Neuronal stem cell (in vitro differentiated cells): ENCODE measurements around the gene CD200R1L.

ENCODE experiments used
- DNase-seq: peaks from one replicate; pipeline ENCODE4 v3.0.0-alpha.2; 2013; ENCODE audit warnings: low spot score
- H2AFZ ChIP-seq: one replicate; pipeline ENCODE4 v1.6.1; 2013; ENCODE audit warnings: mild to moderate bottlenecking, low read length, inconsistent platforms
- H2AK5ac ChIP-seq: 2 replicates; pipeline ENCODE4 v1.6.1; 2013; ENCODE audit warnings: low read depth, mild to moderate bottlenecking, inconsistent platforms, low read length, moderate library complexity, mixed read lengths
- H2BK120ac ChIP-seq: 2 replicates; pipeline ENCODE4 v1.6.1; 2013; ENCODE audit warnings: low read depth, mild to moderate bottlenecking, inconsistent platforms, low read length, moderate library complexity, mixed read lengths
- H2BK12ac ChIP-seq: one replicate; pipeline ENCODE4 v1.6.1; 2013; ENCODE audit warnings: low read length, inconsistent platforms
- H2BK15ac ChIP-seq: 2 replicates; pipeline ENCODE4 v1.6.1; 2013; ENCODE audit warnings: mild to moderate bottlenecking, low read length, inconsistent platforms, mixed read lengths
- H2BK5ac ChIP-seq: one replicate; pipeline ENCODE4 v1.6.1; 2013; ENCODE audit warnings: inconsistent platforms, mild to moderate bottlenecking, low read length, moderate library complexity
- H3K14ac ChIP-seq: one replicate; pipeline ENCODE4 v1.6.1; 2013; ENCODE audit warnings: low read length, inconsistent platforms
- H3K18ac ChIP-seq: 2 replicates; pipeline ENCODE4 v1.6.1; 2013; ENCODE audit warnings: low read length, inconsistent platforms
- H3K23ac ChIP-seq: 2 replicates; pipeline ENCODE4 v1.6.1; 2013; ENCODE audit warnings: low read depth, mild to moderate bottlenecking, mixed read lengths, low read length, inconsistent platforms; ENCODE audit not compliant: poor library complexity
- H3K27ac ChIP-seq: replicated peaks from 3 replicates; pipeline ENCODE4 v1.5.1; 2013; ENCODE audit warnings: low read length, inconsistent platforms
- H3K27me3 ChIP-seq, 3 experiments: 2 replicates each; pipeline ENCODE4 v1.6.1; 2013; ENCODE audit warnings: low read length in 3 of 3, mild to moderate bottlenecking in 2 of 3, inconsistent platforms in 1 of 3, low read depth in 1 of 3, mixed read lengths in 1 of 3, moderate library complexity in 1 of 3; ENCODE audit not compliant: control insufficient read depth in 3 of 3, insufficient read depth in 3 of 3
- H3K36me3 ChIP-seq, 2 donors: replicated peaks in 1 of 2; 2 replicates each; pipeline ENCODE4 v1.6.1; 2013; ENCODE audit warnings: low read length in 2 of 2; ENCODE audit not compliant: control insufficient read depth in 2 of 2, insufficient read depth in 2 of 2
- H3K4ac ChIP-seq: 2 replicates; pipeline ENCODE4 v1.6.1; 2013; ENCODE audit warnings: inconsistent platforms, mild to moderate bottlenecking, low read length, moderate library complexity
- H3K4me1 ChIP-seq, 2 donors: 1 replicate in 1 of 2; 2 replicates in 1 of 2; pipeline ENCODE4 v1.6.1; 2013; ENCODE audit warnings: low read length in 2 of 2, low read depth in 1 of 2; ENCODE audit not compliant: control insufficient read depth in 2 of 2, insufficient read depth in 1 of 2
- H3K4me2 ChIP-seq: one replicate; pipeline ENCODE4 v1.6.1; 2013; ENCODE audit warnings: mild to moderate bottlenecking, low read length, inconsistent platforms; ENCODE audit not compliant: insufficient read depth, poor library complexity, severe bottlenecking
- H3K4me3 ChIP-seq, 2 donors: 2 replicates each; pipeline ENCODE4 v1.5.1; 2013; ENCODE audit warnings: low read length in 2 of 2, mild to moderate bottlenecking in 2 of 2, inconsistent platforms in 1 of 2, moderate library complexity in 1 of 2
- H3K79me1 ChIP-seq: one replicate; pipeline ENCODE4 v1.6.1; 2013; ENCODE audit warnings: low read depth, mild to moderate bottlenecking, inconsistent platforms, low read length, moderate library complexity
- H3K9ac ChIP-seq: one replicate; pipeline ENCODE4 v1.6.1; 2013; ENCODE audit warnings: mild to moderate bottlenecking, low read depth, low read length, inconsistent platforms; ENCODE audit not compliant: poor library complexity
- H3K9me3 ChIP-seq, 2 donors: replicated peaks in 1 of 2; 2 replicates each; pipeline versions ENCODE3 to v1.6.1; 2013; ENCODE audit warnings: low read length in 2 of 2, mild to moderate bottlenecking in 2 of 2, inconsistent platforms in 1 of 2, low read depth in 1 of 2, mixed read lengths in 1 of 2, moderate library complexity in 1 of 2; ENCODE audit not compliant: control insufficient read depth in 2 of 2, insufficient read depth in 1 of 2
- H4K8ac ChIP-seq: one replicate; pipeline ENCODE4 v1.6.1; 2013; ENCODE audit warnings: low read depth, mild to moderate bottlenecking, inconsistent platforms, low read length, moderate library complexity
- H4K91ac ChIP-seq: one replicate; pipeline ENCODE4 v1.6.1; 2013; ENCODE audit warnings: low read length, low read depth, mild to moderate bottlenecking, inconsistent platforms; ENCODE audit not compliant: poor library complexity
- WGBS, 2 donors: extraction: QIAGEN DNeasy Blood & Tissue Kit; methylation state at CpG; one replicate each; pipeline ENCODE4 v1.1.7; 2013; ENCODE audit warnings: missing lambda C conversion rate in 2 of 2, mixed read lengths in 1 of 2; ENCODE audit not compliant: insufficient read length in 2 of 2, insufficient replicate concordance in 1 of 2; ENCODE audit errors: extremely low coverage in 2 of 2; 5-methylcytosine and 5-hydroxymethylcytosine counted together

CD200R1L gene

DNA sequence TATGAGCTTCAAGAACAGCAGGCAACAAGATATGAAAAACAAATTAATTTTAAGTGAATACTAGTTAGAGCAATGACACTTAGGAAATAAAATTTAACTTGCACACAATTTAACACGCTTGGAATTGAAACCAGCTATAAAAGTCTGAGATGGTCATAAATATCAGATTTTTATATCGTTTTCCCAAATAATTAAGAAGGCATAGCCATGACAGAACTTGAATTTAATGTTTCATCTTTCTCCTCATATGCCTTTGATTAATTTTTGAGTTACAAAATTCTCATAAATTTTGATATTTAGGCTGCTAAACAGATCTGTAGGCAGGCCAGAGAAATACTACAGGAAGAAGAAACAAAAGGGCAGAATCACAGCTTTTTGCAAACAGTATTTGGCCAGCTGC is 38.5 kb downstream of the CD200R1L start:
- Histone ChIP-seq H2AK5ac (no peak overlapping the region), H3K14ac (no peak overlapping the region), H3K79me1 (no peaks in the 10 kb centered on the region), H3K27me3 (no peaks in the 10 kb centered on the region), H3K18ac (no peak overlapping the region), H2BK12ac (no peak overlapping the region), H3K4me3 (no peak overlapping the region), H3K36me3 (no peaks in the 10 kb centered on the region), H3K4me1 (no peaks in the 10 kb centered on the region), H3K23ac (no peak overlapping the region), H2AFZ (no peak overlapping the region), H3K4ac (no peak overlapping the region), H4K8ac (no peak overlapping the region), H3K9ac (no peak overlapping the region), H4K91ac (no peak overlapping the region), H2BK120ac (no peak overlapping the region), H3K9me3 (no peaks in the 10 kb centered on the region), H3K4me2 (no peak overlapping the region), H2BK15ac (no peak overlapping the region), H3K27ac (no peak overlapping the region), H2BK5ac (no peak overlapping the region)
- DNase-seq = no peak
- WGBS, 2 donors = no CpG with 5 or more reads among the region's 2 CpGs

- Histone ChIP-seq H3K14ac (no peak overlapping the region), H2AFZ (no peak overlapping the region), H3K9ac (no peak overlapping the region), H3K36me3 (no peaks in the 10 kb centered on the region), H2BK120ac (no peak overlapping the region), H3K4me3 (no peak overlapping the region), H3K27ac (no peak overlapping the region), H3K18ac (no peak overlapping the region), H4K8ac (no peak overlapping the region), H3K4me1 (no peaks in the 10 kb centered on the region), H3K4ac (no peak overlapping the region), H3K4me2 (no peak overlapping the region), H3K27me3 (no peaks in the 10 kb centered on the region), H3K23ac (no peak overlapping the region), H2BK5ac (no peak overlapping the region), H3K79me1 (no peaks in the 10 kb centered on the region), H2BK12ac (no peak overlapping the region), H4K91ac (no peak overlapping the region), H3K9me3 (no peaks in the 10 kb centered on the region), H2BK15ac (no peak overlapping the region), H2AK5ac (no peak overlapping the region)
- no CpG with 5 or more reads among the region's 4 CpGs for WGBS, 2 donors
- DNase-seq = no peak
Observed at GRCh38 chr3:112807685-112808084, 39.0 kb downstream of the CD200R1L start.

GRCh38 chr3:112806903-112807302 is 39.8 kb downstream of the CD200R1L start:
- WGBS, 2 donors = no CpG with 5 or more reads among the region's 5 CpGs
- H3K9me3 ChIP-seq = no peaks in the 10 kb centered on the region

DNA sequence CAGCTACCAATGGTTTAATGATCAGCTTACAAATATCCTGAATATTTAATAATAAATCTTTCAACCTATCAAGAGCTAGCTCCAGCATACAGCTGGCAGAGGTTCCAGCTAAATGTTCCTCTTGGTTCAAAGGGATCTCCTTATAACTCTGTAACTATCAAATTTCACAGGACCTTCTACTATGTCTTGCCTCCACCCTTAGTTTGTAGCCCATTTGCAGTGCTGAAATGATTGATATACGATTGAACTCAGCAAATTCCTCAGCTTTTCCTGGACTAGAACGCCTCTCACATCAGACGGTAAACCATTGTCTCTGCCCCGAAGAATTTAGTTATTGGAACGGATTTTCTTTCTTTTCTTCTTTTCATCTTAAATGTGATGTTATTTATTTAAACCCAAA is 41.5 kb downstream of the CD200R1L start:
- H2AK5ac ChIP-seq = no peak overlapping the region
- H2AFZ ChIP-seq = no peak overlapping the region
- H3K14ac ChIP-seq = no peak overlapping the region
- no peak overlapping the region for H3K27ac ChIP-seq
- H3K9ac ChIP-seq = no peak overlapping the region
- no peak overlapping the region for H2BK5ac ChIP-seq
- H2BK15ac ChIP-seq = no peak overlapping the region
- H3K4me3 ChIP-seq = no peak overlapping the region
- no peaks in the 10 kb centered on the region for H3K79me1 ChIP-seq
- no peak overlapping the region for H2BK12ac ChIP-seq
- H3K27me3 ChIP-seq = no peaks in the 10 kb centered on the region
- no peak overlapping the region for H3K4ac ChIP-seq
- H3K18ac ChIP-seq = no peak overlapping the region
- no peak overlapping the region for H4K91ac ChIP-seq
- H3K36me3 ChIP-seq = no peaks in the 10 kb centered on the region
- H3K4me2 ChIP-seq = no peak overlapping the region
- no peak overlapping the region for H3K23ac ChIP-seq
- no peak overlapping the region for H2BK120ac ChIP-seq
- no peaks in the 10 kb centered on the region for H3K4me1 ChIP-seq
- no peak for DNase-seq
- no peak overlapping the region for H4K8ac ChIP-seq
- WGBS, 2 donors = no CpG with 5 or more reads among the region's 5 CpGs
- no peaks in the 10 kb centered on the region for H3K9me3 ChIP-seq

More at GRCh38 chr3:112806903-112807302, 39.8 kb downstream of the CD200R1L start:
- no peak overlapping the region for H2BK15ac ChIP-seq
- no peaks in the 10 kb centered on the region for H3K36me3 ChIP-seq
- no peak overlapping the region for H3K4me3 ChIP-seq
- no peak overlapping the region for H4K91ac ChIP-seq
- no peak overlapping the region for H2AK5ac ChIP-seq
- no peaks in the 10 kb centered on the region for H3K4me1 ChIP-seq
- H3K27ac ChIP-seq = no peak overlapping the region
- H3K18ac ChIP-seq = no peak overlapping the region
- no peak overlapping the region for H2BK12ac ChIP-seq
- H3K79me1 ChIP-seq = no peaks in the 10 kb centered on the region
- H3K23ac ChIP-seq = no peak overlapping the region
- no peak for DNase-seq
- H3K9ac ChIP-seq = no peak overlapping the region
- H2BK120ac ChIP-seq = no peak overlapping the region
- no peak overlapping the region for H4K8ac ChIP-seq
- H3K4ac ChIP-seq = no peak overlapping the region
- H2AFZ ChIP-seq = no peak overlapping the region
- H3K14ac ChIP-seq = no peak overlapping the region
- no peaks in the 10 kb centered on the region for H3K27me3 ChIP-seq
- no peak overlapping the region for H2BK5ac ChIP-seq
- no peak overlapping the region for H3K4me2 ChIP-seq
